ENCODE measurements around the gene NFIA. TPM values are rescaled to one million over a fixed set of nuclear protein-coding genes. Genes with fewer than 3 reads are reported as not detected.

NFIA gene
- total RNA-seq, 1 experiment from 2014 or later = 0.35 TPM

DNA sequence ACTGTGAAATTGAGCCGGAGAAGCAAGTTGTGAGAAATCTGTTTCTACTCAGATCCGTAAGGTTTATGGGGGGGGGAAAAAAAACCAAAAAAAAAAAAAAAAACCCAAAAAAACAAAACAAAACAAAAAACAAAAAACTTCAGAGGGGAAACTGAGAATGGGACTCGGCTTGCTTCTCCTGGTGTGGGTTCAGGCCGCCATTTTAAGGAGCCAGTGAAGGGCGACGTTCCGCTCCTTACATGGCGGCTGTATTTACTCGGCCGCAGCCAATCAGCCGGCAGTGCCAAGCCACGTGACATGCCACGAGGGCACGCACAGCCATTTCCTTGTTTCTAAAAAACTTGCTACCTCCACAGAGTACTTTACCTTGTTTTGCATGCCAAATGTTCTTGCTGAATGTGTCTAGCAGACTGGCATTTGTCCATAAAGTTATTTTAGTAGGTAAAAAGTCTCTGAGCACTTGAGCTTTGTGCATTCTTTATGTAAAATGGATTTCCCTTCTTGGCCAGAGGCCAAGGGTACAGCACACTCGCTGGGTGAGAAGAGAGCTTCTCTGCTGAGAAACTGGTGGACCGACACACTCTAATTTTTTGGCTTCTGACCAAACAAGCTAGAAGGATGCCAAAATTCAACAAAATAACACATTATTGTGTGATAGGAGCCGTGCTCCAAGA is 101.8 kb downstream of the NFIA start:
- H3K23me2 ChIP-seq (ENCODE audit: insufficient read length, low read depth, low read length, poor library complexity, severe bottlenecking) = no peaks in the 10 kb centered on the region
- H3K27ac ChIP-seq (ENCODE audit: insufficient read length, low read depth, low read length) = no peak overlapping the region
- no peak overlapping the region for H2BK12ac ChIP-seq (ENCODE audit: insufficient read length, low read depth, low read length)
- H3K18ac ChIP-seq (ENCODE audit: insufficient read length, low read depth, low read length) = no peak overlapping the region
- no peak overlapping the region for H3T11ph ChIP-seq (ENCODE audit: low read length)
- no peak overlapping the region for H2BK20ac ChIP-seq (ENCODE audit: low read depth, low read length, poor library complexity, severe bottlenecking)
- H2BK5ac ChIP-seq (ENCODE audit: insufficient read length, low read length) = no peak overlapping the region
- H3K9me3 ChIP-seq (ENCODE audit: control insufficient read depth, low read depth, low read length) = no peaks in the 10 kb centered on the region
- no peak overlapping the region for H3K4me2 ChIP-seq (ENCODE audit: insufficient read depth, insufficient read length, low read length)
- no peak overlapping the region for H3K56ac ChIP-seq (ENCODE audit: insufficient read length, low read depth, low read length)
- H4K91ac ChIP-seq (ENCODE audit: insufficient read length, low read depth, low read length) = no peak overlapping the region
- Mint-ChIP-seq H3K9me3 (no peaks in the 10 kb centered on the region), H3K27me3 (ENCODE audit: low read depth) (no peaks in the 10 kb centered on the region), H3K4me1 (peaks cover 12 to 17% of the 10 kb centered on the region in 2 experiments), H3K36me3 (ENCODE audit: insufficient read depth in 1 of 3, low read depth in 3 of 3) (no peaks in the 10 kb centered on the region), H3K4me3 (no peak overlapping the region), H3K27ac (0 out of 7 replicates have a peak overlapping the region, but pooled peaks of 1 of the 3 experiments have one; percentile 52)
- no CpG with 5 or more reads among the region's 17 CpGs for WGBS (ENCODE audit: extremely low coverage, insufficient read length, low lambda C conversion rate)
- H3K79me1 ChIP-seq (ENCODE audit: insufficient read depth, low read depth, low read length, poor library complexity, severe bottlenecking) = no peaks in the 10 kb centered on the region
- no peak overlapping the region for H3K9ac ChIP-seq (ENCODE audit: extremely low read depth, insufficient read length, low read length)
- DNase-seq = no peak
- H2BK120ac ChIP-seq (ENCODE audit: low read depth, low read length, poor library complexity, severe bottlenecking) = no peak overlapping the region
- H3K14ac ChIP-seq (ENCODE audit: insufficient read depth, low read length) = no peak overlapping the region
- H3K23ac ChIP-seq (ENCODE audit: insufficient read length, low read depth, low read length) = no peak overlapping the region
- no peak overlapping the region for H4K8ac ChIP-seq (replicated peaks; ENCODE audit: insufficient read length, low read depth, low read length)
- H3K4me1 ChIP-seq (ENCODE audit: insufficient read depth, low read length) = no peaks in the 10 kb centered on the region
- H4K20me1 ChIP-seq (ENCODE audit: control insufficient read depth, insufficient read depth, insufficient read length) = no peaks in the 10 kb centered on the region
- H3K79me2 ChIP-seq (ENCODE audit: insufficient read depth, low read length) = no peaks in the 10 kb centered on the region
- H4K5ac ChIP-seq (ENCODE audit: insufficient read length, low read depth, low read length) = no peak overlapping the region
- H3K4ac ChIP-seq (ENCODE audit: low read depth, low read length) = no peak overlapping the region
- no peak overlapping the region for H2AFZ ChIP-seq (ENCODE audit: low read length)
- no peak overlapping the region for H2BK15ac ChIP-seq (ENCODE audit: low read depth, low read length)
- H3K27me3 ChIP-seq (ENCODE audit: insufficient read depth, low read length) = no peaks in the 10 kb centered on the region
- no peak overlapping the region for H2AK5ac ChIP-seq (ENCODE audit: insufficient read length, low read length)
- TF ChIP-seq, protein P1, sequence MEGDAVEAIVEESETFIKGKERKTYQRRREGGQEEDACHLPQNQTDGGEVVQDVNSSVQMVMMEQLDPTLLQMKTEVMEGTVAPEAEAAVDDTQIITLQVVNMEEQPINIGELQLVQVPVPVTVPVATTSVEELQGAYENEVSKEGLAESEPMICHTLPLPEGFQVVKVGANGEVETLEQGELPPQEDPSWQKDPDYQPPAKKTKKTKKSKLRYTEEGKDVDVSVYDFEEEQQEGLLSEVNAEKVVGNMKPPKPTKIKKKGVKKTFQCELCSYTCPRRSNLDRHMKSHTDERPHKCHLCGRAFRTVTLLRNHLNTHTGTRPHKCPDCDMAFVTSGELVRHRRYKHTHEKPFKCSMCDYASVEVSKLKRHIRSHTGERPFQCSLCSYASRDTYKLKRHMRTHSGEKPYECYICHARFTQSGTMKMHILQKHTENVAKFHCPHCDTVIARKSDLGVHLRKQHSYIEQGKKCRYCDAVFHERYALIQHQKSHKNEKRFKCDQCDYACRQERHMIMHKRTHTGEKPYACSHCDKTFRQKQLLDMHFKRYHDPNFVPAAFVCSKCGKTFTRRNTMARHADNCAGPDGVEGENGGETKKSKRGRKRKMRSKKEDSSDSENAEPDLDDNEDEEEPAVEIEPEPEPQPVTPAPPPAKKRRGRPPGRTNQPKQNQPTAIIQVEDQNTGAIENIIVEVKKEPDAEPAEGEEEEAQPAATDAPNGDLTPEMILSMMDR (conservative IDR thresholded peaks at IDR 0.05) = no peak

All from H9 (cell line).